Measurements from ENCODE around the gene GSX2. TPM values are rescaled to one million over a fixed set of nuclear protein-coding genes. Genes with fewer than 3 reads are reported as not detected.

GSX2 gene
- total and polyA plus RNA-seq, 2 of the 13 experiments (the other 11 are each of a cell fraction or from before 2014, with no cell fraction given) = not detected

DNA sequence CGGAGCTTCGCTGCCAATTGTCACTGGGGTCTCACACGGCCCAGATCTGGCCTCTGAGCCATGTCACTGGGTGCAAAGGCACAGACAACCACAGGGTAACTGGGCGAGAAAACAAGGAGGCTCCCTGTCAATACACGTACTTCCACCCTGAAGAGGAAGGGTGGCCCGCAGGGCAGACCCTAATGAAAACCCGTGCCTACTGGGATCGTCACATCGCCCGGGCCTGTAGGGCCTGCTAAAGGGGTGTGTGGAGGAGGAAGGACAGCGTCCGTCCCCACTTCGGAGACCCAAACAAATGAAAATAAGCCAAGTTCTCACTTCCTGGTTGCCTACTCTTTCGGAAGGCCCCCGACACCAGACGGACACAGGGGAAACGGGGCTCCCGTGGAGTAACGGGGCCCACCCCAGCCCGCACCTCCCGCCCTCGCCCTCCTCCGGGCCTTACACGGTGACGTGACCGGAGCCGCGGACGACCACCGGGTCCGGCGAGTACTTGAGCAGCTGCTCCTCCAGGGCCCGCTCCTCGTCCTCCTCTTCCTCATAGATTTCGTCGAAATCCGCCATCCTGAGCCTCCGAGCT, 36.1 kb upstream of the GSX2 start (continued):
- peak; percentile 82; the same call in 1 of the 2 replicates for TF ChIP-seq EED (CRISPR knock-in tag; IDR thresholded peaks at IDR 0.05)
- TF ChIP-seq IRX3 (CRISPR knock-in tag; IDR thresholded peaks at IDR 0.05; ENCODE audit: borderline replicate concordance, low read depth) = no peak
- TF ChIP-seq ZNF790 (CRISPR knock-in tag; IDR thresholded peaks at IDR 0.05; ENCODE audit: borderline replicate concordance) = no peak
- no peak for TF ChIP-seq KAT2B (IDR thresholded peaks at IDR 0.05; ENCODE audit: borderline replicate concordance, low read depth, low read length)
- TF ChIP-seq, protein P1, sequence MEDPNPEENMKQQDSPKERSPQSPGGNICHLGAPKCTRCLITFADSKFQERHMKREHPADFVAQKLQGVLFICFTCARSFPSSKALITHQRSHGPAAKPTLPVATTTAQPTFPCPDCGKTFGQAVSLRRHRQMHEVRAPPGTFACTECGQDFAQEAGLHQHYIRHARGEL (CRISPR knock-in tag; IDR thresholded peaks at IDR 0.05) = no peak
- TF ChIP-seq ZSCAN20 (CRISPR knock-in tag; IDR thresholded peaks at IDR 0.05; ENCODE audit: borderline replicate concordance) = no peak
- TF ChIP-seq, protein P2, sequence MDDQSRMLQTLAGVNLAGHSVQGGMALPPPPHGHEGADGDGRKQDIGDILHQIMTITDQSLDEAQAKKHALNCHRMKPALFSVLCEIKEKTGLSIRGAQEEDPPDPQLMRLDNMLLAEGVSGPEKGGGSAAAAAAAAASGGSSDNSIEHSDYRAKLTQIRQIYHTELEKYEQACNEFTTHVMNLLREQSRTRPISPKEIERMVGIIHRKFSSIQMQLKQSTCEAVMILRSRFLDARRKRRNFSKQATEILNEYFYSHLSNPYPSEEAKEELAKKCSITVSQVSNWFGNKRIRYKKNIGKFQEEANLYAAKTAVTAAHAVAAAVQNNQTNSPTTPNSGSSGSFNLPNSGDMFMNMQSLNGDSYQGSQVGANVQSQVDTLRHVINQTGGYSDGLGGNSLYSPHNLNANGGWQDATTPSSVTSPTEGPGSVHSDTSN (CRISPR knock-in tag; IDR thresholded peaks at IDR 0.05; ENCODE audit: borderline replicate concordance) = no peak
- TF ChIP-seq, protein P3, sequence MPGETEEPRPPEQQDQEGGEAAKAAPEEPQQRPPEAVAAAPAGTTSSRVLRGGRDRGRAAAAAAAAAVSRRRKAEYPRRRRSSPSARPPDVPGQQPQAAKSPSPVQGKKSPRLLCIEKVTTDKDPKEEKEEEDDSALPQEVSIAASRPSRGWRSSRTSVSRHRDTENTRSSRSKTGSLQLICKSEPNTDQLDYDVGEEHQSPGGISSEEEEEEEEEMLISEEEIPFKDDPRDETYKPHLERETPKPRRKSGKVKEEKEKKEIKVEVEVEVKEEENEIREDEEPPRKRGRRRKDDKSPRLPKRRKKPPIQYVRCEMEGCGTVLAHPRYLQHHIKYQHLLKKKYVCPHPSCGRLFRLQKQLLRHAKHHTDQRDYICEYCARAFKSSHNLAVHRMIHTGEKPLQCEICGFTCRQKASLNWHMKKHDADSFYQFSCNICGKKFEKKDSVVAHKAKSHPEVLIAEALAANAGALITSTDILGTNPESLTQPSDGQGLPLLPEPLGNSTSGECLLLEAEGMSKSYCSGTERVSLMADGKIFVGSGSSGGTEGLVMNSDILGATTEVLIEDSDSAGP (CRISPR knock-in tag; IDR thresholded peaks at IDR 0.05; ENCODE audit: borderline replicate concordance) = peak; percentile 32; the same call in 1 of the 2 replicates
- no peak for TF ChIP-seq FOXA3 (CRISPR knock-in tag; IDR thresholded peaks at IDR 0.05)
- TF ChIP-seq STAT5B (CRISPR knock-in tag; IDR thresholded peaks at IDR 0.05) = no peak
- TF ChIP-seq ZNF180 (CRISPR knock-in tag; IDR thresholded peaks at IDR 0.05; ENCODE audit: borderline replicate concordance, low read depth) = no peak
- peak; percentile 71; the same call in 1 of the 2 replicates for TF ChIP-seq ZNF782 (CRISPR knock-in tag; IDR thresholded peaks at IDR 0.05; ENCODE audit: borderline replicate concordance)
- TF ChIP-seq, protein P4, sequence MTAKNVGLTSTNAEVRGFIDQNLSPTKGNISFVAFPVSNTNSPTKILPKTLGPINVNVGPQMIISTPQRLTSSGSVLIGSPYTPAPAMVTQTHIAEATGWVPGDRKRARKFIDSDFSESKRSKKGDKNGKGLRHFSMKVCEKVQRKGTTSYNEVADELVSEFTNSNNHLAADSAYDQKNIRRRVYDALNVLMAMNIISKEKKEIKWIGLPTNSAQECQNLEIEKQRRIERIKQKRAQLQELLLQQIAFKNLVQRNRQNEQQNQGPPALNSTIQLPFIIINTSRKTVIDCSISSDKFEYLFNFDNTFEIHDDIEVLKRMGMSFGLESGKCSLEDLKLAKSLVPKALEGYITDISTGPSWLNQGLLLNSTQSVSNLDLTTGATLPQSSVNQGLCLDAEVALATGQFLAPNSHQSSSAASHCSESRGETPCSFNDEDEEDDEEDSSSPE (CRISPR knock-in tag; IDR thresholded peaks at IDR 0.05) = no peak
- TF ChIP-seq NBN (conservative IDR thresholded peaks at IDR 0.05) = no peak
- no peak for TF ChIP-seq ZNF431 (CRISPR knock-in tag; IDR thresholded peaks at IDR 0.05; ENCODE audit: borderline replicate concordance, low read depth)
- no peak for TF ChIP-seq ZNF577 (CRISPR knock-in tag; IDR thresholded peaks at IDR 0.05; ENCODE audit: borderline replicate concordance, low read depth)
- TF ChIP-seq MAFF (IDR thresholded peaks at IDR 0.05; ENCODE audit: low read depth, low read length) = no peak
- no peak for TF ChIP-seq ZNF30 (CRISPR knock-in tag; IDR thresholded peaks at IDR 0.05)
- no peak for TF ChIP-seq TSC22D2 (CRISPR knock-in tag; IDR thresholded peaks at IDR 0.05; ENCODE audit: borderline replicate concordance)
- TF ChIP-seq HDAC2 (CRISPR knock-in tag; IDR thresholded peaks at IDR 0.05) = 0 out of 2 replicates have a peak, but pooled peaks have one; percentile 9
- TF ChIP-seq ZNF432 (CRISPR knock-in tag; IDR thresholded peaks at IDR 0.05; ENCODE audit: borderline replicate concordance) = no peak
- no peak for TF ChIP-seq JUN (CRISPR knock-in tag; IDR thresholded peaks at IDR 0.05)
- TF ChIP-seq HDAC1 (CRISPR knock-in tag; IDR thresholded peaks at IDR 0.05) = peak; percentile 6; the same call in 1 of the 2 replicates
- TF ChIP-seq MED13 (CRISPR knock-in tag; IDR thresholded peaks at IDR 0.05) = 0 out of 2 replicates have a peak, but pooled peaks have one; percentile 1
- TF ChIP-seq ZNF101 (CRISPR knock-in tag; IDR thresholded peaks at IDR 0.05; ENCODE audit: borderline replicate concordance, low read depth) = no peak

All from HepG2 (cell line).